ENCODE measurements around the gene CDKN1C. TPM values are rescaled to one million over a fixed set of nuclear protein-coding genes. Genes with fewer than 3 reads are reported as not detected.

Gene CDKN1C
- total and polyA plus RNA-seq, 2 donors, result 13.1 to 23.8 TPM

GRCh38 chr11:2887515-2888195 is 2.1 kb upstream of the CDKN1C start:
- H3K27ac ChIP-seq (ENCODE audit: low read depth in 1 of 2, low read length in 1 of 2), result peak overlapping the region in 1 of 2 donors; percentile 23
- peak in 1 of 9 donors; percentile 29 for DNase-seq (ENCODE audit: low read depth in 6 of 9, low spot score in 9 of 9)
- peaks cover 30 to 66% of the 10 kb centered on the region in 2 donors for H3K4me1 ChIP-seq (ENCODE audit: control insufficient read depth in 2 of 2, insufficient read depth in 2 of 2, low read length in 2 of 2)

GRCh38 chr11:2886936-2887335 is 1.4 kb upstream of the CDKN1C start:
- DNase-seq (ENCODE audit: low read depth in 6 of 9, low spot score in 9 of 9), result no peak
- peaks cover 25 to 66% of the 10 kb centered on the region in 2 donors for H3K4me1 ChIP-seq (ENCODE audit: control insufficient read depth in 2 of 2, insufficient read depth in 2 of 2, low read length in 2 of 2)
- peak overlapping the region in 1 of 2 donors; percentile 5 for H3K27ac ChIP-seq (ENCODE audit: low read depth in 1 of 2, low read length in 1 of 2)
- 93% methylated on average over 5 of the region's 5 CpGs for WGBS
- no peaks in the 10 kb centered on the region for H3K36me3 ChIP-seq (ENCODE audit: control insufficient read depth in 2 of 2, insufficient read depth in 2 of 2, low read length in 1 of 2)
- peaks cover 37 to 43% of the 10 kb centered on the region in 2 donors for H3K27me3 ChIP-seq (ENCODE audit: control insufficient read depth in 2 of 2, insufficient read depth in 1 of 2, low read length in 1 of 2)
- peaks cover 1 to 9% of the 10 kb centered on the region in 2 donors for H3K9me3 ChIP-seq (ENCODE audit: control insufficient read depth in 2 of 2, insufficient read depth in 1 of 2, low read length in 1 of 2)
- no peak overlapping the region for H3K4me3 ChIP-seq (ENCODE audit: low read length in 2 of 2)

More at GRCh38 chr11:2887515-2888195, 2.1 kb upstream of the CDKN1C start:
- no peak overlapping the region for H3K4me3 ChIP-seq (ENCODE audit: low read length in 2 of 2)
- 79% methylated on average over 11 of the region's 11 CpGs for WGBS
- peaks cover 1 to 9% of the 10 kb centered on the region in 2 donors for H3K9me3 ChIP-seq (ENCODE audit: control insufficient read depth in 2 of 2, insufficient read depth in 1 of 2, low read length in 1 of 2)
- peaks cover 30 to 36% of the 10 kb centered on the region in 2 donors for H3K27me3 ChIP-seq (ENCODE audit: control insufficient read depth in 2 of 2, insufficient read depth in 1 of 2, low read length in 1 of 2)
- no peaks in the 10 kb centered on the region for H3K36me3 ChIP-seq (ENCODE audit: control insufficient read depth in 2 of 2, insufficient read depth in 2 of 2, low read length in 1 of 2)

- peak overlapping the region in 1 of 2 donors; percentile 31 for H3K27ac ChIP-seq (ENCODE audit: low read depth in 1 of 2, low read length in 1 of 2)
- DNase-seq (ENCODE audit: low read depth in 6 of 9, low spot score in 9 of 9), result peak in 1 of 9 donors; percentile 48
- peaks cover 19 to 66% of the 10 kb centered on the region in 2 donors for H3K4me1 ChIP-seq (ENCODE audit: control insufficient read depth in 2 of 2, insufficient read depth in 2 of 2, low read length in 2 of 2)
- H3K36me3 ChIP-seq (ENCODE audit: control insufficient read depth in 2 of 2, insufficient read depth in 2 of 2, low read length in 1 of 2), result no peaks in the 10 kb centered on the region
- 23% methylated on average over 49 of the region's 49 CpGs for WGBS
- peaks cover 1 to 9% of the 10 kb centered on the region in 2 donors for H3K9me3 ChIP-seq (ENCODE audit: control insufficient read depth in 2 of 2, insufficient read depth in 1 of 2, low read length in 1 of 2)
- H3K27me3 ChIP-seq (ENCODE audit: control insufficient read depth in 2 of 2, insufficient read depth in 1 of 2, low read length in 1 of 2), result peaks cover 43 to 45% of the 10 kb centered on the region in 2 donors
- H3K4me3 ChIP-seq (ENCODE audit: low read length in 2 of 2), result peak overlapping the region in 1 of 2 donors; percentile 53
Observed at GRCh38 chr11:2886191-2886894, 768 bp upstream of the CDKN1C start.

- Histone ChIP-seq H3K27me3 (ENCODE audit: control insufficient read depth in 2 of 2, insufficient read depth in 1 of 2, low read length in 1 of 2) (peaks cover 45 to 47% of the 10 kb centered on the region in 2 donors), H3K36me3 (ENCODE audit: control insufficient read depth in 2 of 2, insufficient read depth in 2 of 2, low read length in 1 of 2) (no peaks in the 10 kb centered on the region), H3K27ac (ENCODE audit: low read depth in 1 of 2, low read length in 1 of 2) (peak overlapping the region in 1 of 2 donors; percentile 25), H3K4me3 (ENCODE audit: low read length in 2 of 2) (peak overlapping the region; percentile 50 to 53), H3K4me1 (ENCODE audit: control insufficient read depth in 2 of 2, insufficient read depth in 2 of 2, low read length in 2 of 2) (peaks cover 14 to 63% of the 10 kb centered on the region in 2 donors), H3K9me3 (ENCODE audit: control insufficient read depth in 2 of 2, insufficient read depth in 1 of 2, low read length in 1 of 2) (peaks cover 1 to 5% of the 10 kb centered on the region in 2 donors)
- no peak for DNase-seq (ENCODE audit: low read depth in 6 of 9, low spot score in 9 of 9)
- 1% methylated on average over 80 of the region's 80 CpGs for WGBS
Observed at GRCh38 chr11:2885017-2885677, 428 bp downstream of the CDKN1C start.

GRCh38 chr11:2883979-2884815 is 1.4 kb downstream of the CDKN1C start:
- peaks cover 1 to 5% of the 10 kb centered on the region in 2 donors for H3K9me3 ChIP-seq (ENCODE audit: control insufficient read depth in 2 of 2, insufficient read depth in 1 of 2, low read length in 1 of 2)
- no peaks in the 10 kb centered on the region for H3K36me3 ChIP-seq (ENCODE audit: control insufficient read depth in 2 of 2, insufficient read depth in 2 of 2, low read length in 1 of 2)
- peaks cover 45 to 47% of the 10 kb centered on the region in 2 donors for H3K27me3 ChIP-seq (ENCODE audit: control insufficient read depth in 2 of 2, insufficient read depth in 1 of 2, low read length in 1 of 2)
- 1% methylated on average over 119 of the region's 119 CpGs for WGBS
- H3K4me1 ChIP-seq (ENCODE audit: control insufficient read depth in 2 of 2, insufficient read depth in 2 of 2, low read length in 2 of 2), result peaks cover 14 to 59% of the 10 kb centered on the region in 2 donors
- peak overlapping the region; percentile 35 to 53 for H3K4me3 ChIP-seq (ENCODE audit: low read length in 2 of 2)
- peak overlapping the region in 1 of 2 donors; percentile 31 for H3K27ac ChIP-seq (ENCODE audit: low read depth in 1 of 2, low read length in 1 of 2)
- DNase-seq (ENCODE audit: low read depth in 6 of 9, low spot score in 9 of 9), result peak in 1 of 9 donors; percentile 34

GRCh38 chr11:2883640-2883978 is 2.0 kb downstream of the CDKN1C start:
- Histone ChIP-seq H3K4me1 (ENCODE audit: control insufficient read depth in 2 of 2, insufficient read depth in 2 of 2, low read length in 2 of 2) (peaks cover 14 to 59% of the 10 kb centered on the region in 2 donors), H3K27ac (ENCODE audit: low read depth in 1 of 2, low read length in 1 of 2) (peak overlapping the region in 1 of 2 donors; percentile 31), H3K36me3 (ENCODE audit: control insufficient read depth in 2 of 2, insufficient read depth in 2 of 2, low read length in 1 of 2) (no peaks in the 10 kb centered on the region), H3K27me3 (ENCODE audit: control insufficient read depth in 2 of 2, insufficient read depth in 1 of 2, low read length in 1 of 2) (peaks cover 45 to 47% of the 10 kb centered on the region in 2 donors), H3K9me3 (ENCODE audit: control insufficient read depth in 2 of 2, insufficient read depth in 1 of 2, low read length in 1 of 2) (peaks cover 1 to 7% of the 10 kb centered on the region in 2 donors), H3K4me3 (ENCODE audit: low read length in 2 of 2) (peak overlapping the region; percentile 35 to 53)
- 17% methylated on average over 24 of the region's 24 CpGs for WGBS
- peak in 1 of 9 donors; percentile 30 for DNase-seq (ENCODE audit: low read depth in 6 of 9, low spot score in 9 of 9)

GRCh38 chr11:2882396-2883110 is 3.0 kb downstream of the CDKN1C start:
- H3K27ac ChIP-seq (ENCODE audit: low read depth in 1 of 2, low read length in 1 of 2), result no peak overlapping the region
- DNase-seq (ENCODE audit: low read depth in 6 of 9, low spot score in 9 of 9), result peak in 1 of 9 donors; percentile 63
- WGBS, result 92% methylated on average over 11 of the region's 11 CpGs
- H3K27me3 ChIP-seq (ENCODE audit: control insufficient read depth in 2 of 2, insufficient read depth in 1 of 2, low read length in 1 of 2), result peaks cover 45 to 47% of the 10 kb centered on the region in 2 donors
- no peaks in the 10 kb centered on the region for H3K36me3 ChIP-seq (ENCODE audit: control insufficient read depth in 2 of 2, insufficient read depth in 2 of 2, low read length in 1 of 2)
- peaks cover 1 to 7% of the 10 kb centered on the region in 2 donors for H3K9me3 ChIP-seq (ENCODE audit: control insufficient read depth in 2 of 2, insufficient read depth in 1 of 2, low read length in 1 of 2)
- peaks cover 14 to 48% of the 10 kb centered on the region in 2 donors for H3K4me1 ChIP-seq (ENCODE audit: control insufficient read depth in 2 of 2, insufficient read depth in 2 of 2, low read length in 2 of 2)
- no peak overlapping the region for H3K4me3 ChIP-seq (ENCODE audit: low read length in 2 of 2)

- peaks cover 1 to 7% of the 10 kb centered on the region in 2 donors for H3K9me3 ChIP-seq (ENCODE audit: control insufficient read depth in 2 of 2, insufficient read depth in 1 of 2, low read length in 1 of 2)
- WGBS, result 74% methylated on average over 12 of the region's 12 CpGs
- peaks cover 14 to 42% of the 10 kb centered on the region in 2 donors for H3K4me1 ChIP-seq (ENCODE audit: control insufficient read depth in 2 of 2, insufficient read depth in 2 of 2, low read length in 2 of 2)
- peak in 1 of 9 donors; percentile 27 for DNase-seq (ENCODE audit: low read depth in 6 of 9, low spot score in 9 of 9)
- H3K4me3 ChIP-seq (ENCODE audit: low read length in 2 of 2), result no peak overlapping the region
- H3K27ac ChIP-seq (ENCODE audit: low read depth in 1 of 2, low read length in 1 of 2), result peak overlapping the region in 1 of 2 donors; percentile 28
- H3K27me3 ChIP-seq (ENCODE audit: control insufficient read depth in 2 of 2, insufficient read depth in 1 of 2, low read length in 1 of 2), result peaks cover 45% of the 10 kb centered on the region in 2 donors
- no peaks in the 10 kb centered on the region for H3K36me3 ChIP-seq (ENCODE audit: control insufficient read depth in 2 of 2, insufficient read depth in 2 of 2, low read length in 1 of 2)
Observed at GRCh38 chr11:2881981-2882375, 3.6 kb downstream of the CDKN1C start.

Data from thymus (tissue), 11 donors.